GM23338 (cell line): ENCODE data around the gene EPC1. TPM values are rescaled to one million over a fixed set of nuclear protein-coding genes. Genes with fewer than 3 reads are reported as not detected.

ENCODE experiments used
- ATAC-seq: fragments of 200-7000 bp; cut with Tn5 transposase; 3 replicates; pipeline ENCODE4 v1.9.1; 2020
- DNase-seq: peaks from one replicate; pipeline ENCODE4 v3.0.0-alpha.2; 2015; ENCODE audit warnings: low spot score
- H2AFZ ChIP-seq: fragments of 200-600 bp; sonication (generic); 2 replicates; pipeline ENCODE4 v1.8.0; 2016; ENCODE audit warnings: antibody characterized with exemption, mild to moderate bottlenecking, moderate library complexity
- H3F3A ChIP-seq: fragments of 200-600 bp; sonication (generic); replicated peaks from 2 replicates; pipeline ENCODE4 v1.8.0; 2017; ENCODE audit warnings: antibody characterized with exemption, mixed run types, low read depth
- H3K27ac ChIP-seq: fragments of 200-600 bp; sonication (generic); 2 replicates; pipeline ENCODE4 v1.6.1; 2016; ENCODE audit warnings: low read depth
- H3K27me3 ChIP-seq: fragments of 200-600 bp; sonication (generic); 2 replicates; pipeline ENCODE4 v1.8.0; 2016; ENCODE audit warnings: mild to moderate bottlenecking, mixed run types, moderate library complexity; ENCODE audit not compliant: insufficient read depth
- H3K36me3 ChIP-seq: fragments of 200-600 bp; sonication (generic); 2 replicates; pipeline ENCODE4 v1.8.0; 2016; ENCODE audit warnings: mild to moderate bottlenecking; ENCODE audit not compliant: insufficient read depth
- H3K4me1 ChIP-seq: fragments of 200-600 bp; sonication (generic); 2 replicates; pipeline ENCODE4 v1.8.0; 2016; ENCODE audit warnings: mild to moderate bottlenecking, moderate library complexity; ENCODE audit not compliant: insufficient read depth
- H3K4me2 ChIP-seq: fragments of 200-600 bp; sonication (generic); 2 replicates; pipeline ENCODE4 v1.7.1; 2017; ENCODE audit warnings: mixed run types
- H3K4me3 ChIP-seq: fragments of 200-600 bp; sonication (generic); 2 replicates; pipeline ENCODE4 v1.6.1; 2016; ENCODE audit warnings: mixed run types
- H3K79me2 ChIP-seq: fragments of 200-600 bp; sonication (generic); replicated peaks from 2 replicates; pipeline ENCODE4 v1.8.0; 2017; ENCODE audit warnings: mild to moderate bottlenecking; ENCODE audit not compliant: insufficient read depth
- H3K9me2 ChIP-seq: fragments of 200-600 bp; sonication (generic); 2 replicates; pipeline ENCODE4 v1.8.0; 2017; ENCODE audit not compliant: insufficient read depth
- H4K20me1 ChIP-seq: fragments of 200-600 bp; sonication (generic); replicated peaks from 2 replicates; pipeline ENCODE4 v1.8.0; 2017; ENCODE audit warnings: mild to moderate bottlenecking; ENCODE audit not compliant: insufficient read depth
- H3K27ac Mint-ChIP-seq: 2 replicates; pipeline ENCODE4 v1.8.0; 2020; ENCODE audit warnings: inconsistent platforms, mild to moderate bottlenecking, moderate library complexity, mixed read lengths
- H3K27me3 Mint-ChIP-seq: 3 replicates; pipeline ENCODE4 v1.8.0; 2022; ENCODE audit warnings: low read depth, mild to moderate bottlenecking, moderate library complexity, mixed read lengths, inconsistent platforms; ENCODE audit not compliant: insufficient read depth, poor library complexity
- H3K36me3 Mint-ChIP-seq: 3 replicates; pipeline ENCODE4 v1.8.0; 2021; ENCODE audit warnings: low read depth, mild to moderate bottlenecking, inconsistent platforms, moderate library complexity, mixed read lengths
- H3K4me1 Mint-ChIP-seq: 3 replicates; pipeline ENCODE4 v1.8.0; 2020; ENCODE audit warnings: mild to moderate bottlenecking, inconsistent platforms, mixed read lengths
- H3K4me3 Mint-ChIP-seq: 3 replicates; pipeline ENCODE4 v1.8.0; 2021; ENCODE audit warnings: moderate library complexity, mild to moderate bottlenecking, inconsistent platforms, mixed read lengths
- H3K9me3 Mint-ChIP-seq: 3 replicates; pipeline ENCODE4 v1.8.0; 2020; ENCODE audit warnings: moderate library complexity, mild to moderate bottlenecking, inconsistent platforms, mixed read lengths
- EZH2 ChIP-seq: fragments of 200-600 bp; sonication (generic); IDR thresholded peaks from one replicate; pipeline ENCODE4 v1.8.0; 2017; ENCODE audit warnings: antibody characterized with exemption, mild to moderate bottlenecking, low read depth; ENCODE audit not compliant: unreplicated experiment
- EZH2phosphoT487 ChIP-seq: fragments of 200-600 bp; sonication (generic); IDR thresholded peaks from one replicate; pipeline ENCODE4 v1.8.1; 2018; ENCODE audit warnings: antibody characterized with exemption; ENCODE audit not compliant: unreplicated experiment
- POLR2AphosphoS5 ChIP-seq: IDR thresholded peaks from 2 replicates; pipeline ENCODE4 v1.6.1; 2016; ENCODE audit warnings: antibody characterized with exemption, low read depth
- polyA plus RNA-seq: library from polyadenylated mRNA; unstranded; fragments of >200 nt; fragmentation: Nextera tagmentation; extraction: Ambion mirVana; gene quantifications from 2 replicates; pipeline ENCODE4 v1.2.1, GENCODE V29; 2016
- total RNA-seq: library from RNA; depleted of rRNA; stranded (reverse); fragments of >200 nt; shearing (Covaris generic); gene quantifications from 2 replicates; pipeline ENCODE4 v1.2.3, GENCODE V29; 2014
- TF ChIP-seq, protein P1 (sequence below): fragments of 250-450 bp; sonication (Bioruptor Pico); IDR thresholded peaks from 2 replicates; pipeline ENCODE4 v1.5.0; 2020; ENCODE audit warnings: mild to moderate bottlenecking, moderate library complexity
- TF ChIP-seq, protein P2 (sequence below): IDR thresholded peaks from one replicate; pipeline ENCODE4 v1.6.1; 2018; ENCODE audit warnings: antibody characterized with exemption; ENCODE audit not compliant: unreplicated experiment
- TF ChIP-seq, protein P3 (sequence below), 2 experiments: fragments of 200-600 bp in 1 of 2; sonication (generic) in 1 of 2; conservative IDR thresholded peaks; 2 replicates each; pipeline versions ENCODE4 v1.5.1 to v1.6.1; 2016 to 2017; ENCODE audit warnings: antibody characterized with exemption in 2 of 2, low read depth in 2 of 2, mild to moderate bottlenecking in 2 of 2, moderate library complexity in 1 of 2
- TF ChIP-seq, protein P4 (sequence below): IDR thresholded peaks from 2 replicates; pipeline ENCODE4 v1.6.1; 2016; ENCODE audit warnings: antibody characterized with exemption

Gene EPC1
- total and polyA plus RNA-seq, 2 experiments from 2014 or later: 24.1 to 25.9 TPM

DNA sequence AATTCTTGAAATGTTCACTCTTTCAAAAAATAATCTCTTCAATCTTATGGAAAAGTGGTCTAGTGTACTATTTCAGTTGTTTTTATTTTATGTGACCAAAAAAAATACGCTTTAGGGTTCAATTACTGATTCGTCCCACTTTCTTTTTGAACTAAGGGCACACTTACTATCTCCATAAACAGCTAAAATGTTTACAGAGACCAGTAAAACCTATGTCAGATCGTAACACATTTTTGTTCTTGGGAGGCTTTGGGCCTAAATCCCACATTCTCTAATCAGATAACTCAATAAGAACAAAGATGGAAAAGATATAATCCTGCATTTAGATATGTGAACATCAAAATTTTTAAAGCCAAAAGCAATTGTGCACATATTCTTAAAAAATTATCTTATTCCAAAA lies 29.8 kb upstream of the EPC1 start (continued):
- TF ChIP-seq, protein P1, sequence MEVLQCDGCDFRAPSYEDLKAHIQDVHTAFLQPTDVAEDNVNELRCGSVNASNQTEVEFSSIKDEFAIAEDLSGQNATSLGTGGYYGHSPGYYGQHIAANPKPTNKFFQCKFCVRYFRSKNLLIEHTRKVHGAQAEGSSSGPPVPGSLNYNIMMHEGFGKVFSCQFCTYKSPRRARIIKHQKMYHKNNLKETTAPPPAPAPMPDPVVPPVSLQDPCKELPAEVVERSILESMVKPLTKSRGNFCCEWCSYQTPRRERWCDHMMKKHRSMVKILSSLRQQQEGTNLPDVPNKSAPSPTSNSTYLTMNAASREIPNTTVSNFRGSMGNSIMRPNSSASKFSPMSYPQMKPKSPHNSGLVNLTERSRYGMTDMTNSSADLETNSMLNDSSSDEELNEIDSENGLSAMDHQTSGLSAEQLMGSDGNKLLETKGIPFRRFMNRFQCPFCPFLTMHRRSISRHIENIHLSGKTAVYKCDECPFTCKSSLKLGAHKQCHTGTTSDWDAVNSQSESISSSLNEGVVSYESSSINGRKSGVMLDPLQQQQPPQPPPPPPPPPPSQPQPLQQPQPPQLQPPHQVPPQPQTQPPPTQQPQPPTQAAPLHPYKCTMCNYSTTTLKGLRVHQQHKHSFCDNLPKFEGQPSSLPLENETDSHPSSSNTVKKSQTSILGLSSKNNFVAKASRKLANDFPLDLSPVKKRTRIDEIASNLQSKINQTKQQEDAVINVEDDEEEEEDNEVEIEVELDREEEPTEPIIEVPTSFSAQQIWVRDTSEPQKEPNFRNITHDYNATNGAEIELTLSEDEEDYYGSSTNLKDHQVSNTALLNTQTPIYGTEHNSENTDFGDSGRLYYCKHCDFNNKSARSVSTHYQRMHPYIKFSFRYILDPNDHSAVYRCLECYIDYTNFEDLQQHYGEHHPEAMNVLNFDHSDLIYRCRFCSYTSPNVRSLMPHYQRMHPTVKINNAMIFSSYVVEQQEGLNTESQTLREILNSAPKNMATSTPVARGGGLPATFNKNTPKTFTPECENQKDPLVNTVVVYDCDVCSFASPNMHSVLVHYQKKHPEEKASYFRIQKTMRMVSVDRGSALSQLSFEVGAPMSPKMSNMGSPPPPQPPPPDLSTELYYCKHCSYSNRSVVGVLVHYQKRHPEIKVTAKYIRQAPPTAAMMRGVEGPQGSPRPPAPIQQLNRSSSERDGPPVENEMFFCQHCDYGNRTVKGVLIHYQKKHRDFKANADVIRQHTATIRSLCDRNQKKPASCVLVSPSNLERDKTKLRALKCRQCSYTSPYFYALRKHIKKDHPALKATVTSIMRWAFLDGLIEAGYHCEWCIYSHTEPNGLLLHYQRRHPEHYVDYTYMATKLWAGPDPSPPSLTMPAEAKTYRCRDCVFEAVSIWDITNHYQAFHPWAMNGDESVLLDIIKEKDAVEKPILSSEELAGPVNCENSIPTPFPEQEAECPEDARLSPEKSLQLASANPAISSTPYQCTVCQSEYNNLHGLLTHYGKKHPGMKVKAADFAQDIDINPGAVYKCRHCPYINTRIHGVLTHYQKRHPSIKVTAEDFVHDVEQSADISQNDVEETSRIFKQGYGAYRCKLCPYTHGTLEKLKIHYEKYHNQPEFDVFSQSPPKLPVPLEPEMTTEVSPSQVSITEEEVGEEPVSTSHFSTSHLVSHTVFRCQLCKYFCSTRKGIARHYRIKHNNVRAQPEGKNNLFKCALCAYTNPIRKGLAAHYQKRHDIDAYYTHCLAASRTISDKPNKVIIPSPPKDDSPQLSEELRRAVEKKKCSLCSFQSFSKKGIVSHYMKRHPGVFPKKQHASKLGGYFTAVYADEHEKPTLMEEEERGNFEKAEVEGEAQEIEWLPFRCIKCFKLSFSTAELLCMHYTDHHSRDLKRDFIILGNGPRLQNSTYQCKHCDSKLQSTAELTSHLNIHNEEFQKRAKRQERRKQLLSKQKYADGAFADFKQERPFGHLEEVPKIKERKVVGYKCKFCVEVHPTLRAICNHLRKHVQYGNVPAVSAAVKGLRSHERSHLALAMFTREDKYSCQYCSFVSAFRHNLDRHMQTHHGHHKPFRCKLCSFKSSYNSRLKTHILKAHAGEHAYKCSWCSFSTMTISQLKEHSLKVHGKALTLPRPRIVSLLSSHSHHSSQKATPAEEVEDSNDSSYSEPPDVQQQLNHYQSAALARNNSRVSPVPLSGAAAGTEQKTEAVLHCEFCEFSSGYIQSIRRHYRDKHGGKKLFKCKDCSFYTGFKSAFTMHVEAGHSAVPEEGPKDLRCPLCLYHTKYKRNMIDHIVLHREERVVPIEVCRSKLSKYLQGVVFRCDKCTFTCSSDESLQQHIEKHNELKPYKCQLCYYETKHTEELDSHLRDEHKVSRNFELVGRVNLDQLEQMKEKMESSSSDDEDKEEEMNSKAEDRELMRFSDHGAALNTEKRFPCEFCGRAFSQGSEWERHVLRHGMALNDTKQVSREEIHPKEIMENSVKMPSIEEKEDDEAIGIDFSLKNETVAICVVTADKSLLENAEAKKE (CRISPR knock-in tag): no peak

DNA sequence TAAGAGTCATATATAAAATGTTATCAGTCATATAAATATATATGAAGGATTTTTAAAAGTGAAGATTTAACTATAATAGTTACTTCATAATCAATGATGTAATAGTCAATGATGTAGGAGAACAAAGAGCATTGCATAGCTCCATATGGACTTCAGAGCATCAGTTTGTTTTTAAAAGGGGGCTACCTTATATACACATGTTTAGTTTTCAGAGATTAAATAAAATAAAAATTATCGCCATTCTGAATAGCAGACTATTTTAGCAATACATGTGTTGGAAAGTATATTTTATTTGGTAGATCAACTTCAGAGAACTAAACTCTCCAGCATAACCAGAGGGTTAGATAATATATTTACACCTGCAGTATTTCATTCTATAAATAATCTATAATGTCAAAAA lies 29.1 kb upstream of the EPC1 start:
- no peak overlapping the region for H3K27ac Mint-ChIP-seq
- TF ChIP-seq, protein P2, sequence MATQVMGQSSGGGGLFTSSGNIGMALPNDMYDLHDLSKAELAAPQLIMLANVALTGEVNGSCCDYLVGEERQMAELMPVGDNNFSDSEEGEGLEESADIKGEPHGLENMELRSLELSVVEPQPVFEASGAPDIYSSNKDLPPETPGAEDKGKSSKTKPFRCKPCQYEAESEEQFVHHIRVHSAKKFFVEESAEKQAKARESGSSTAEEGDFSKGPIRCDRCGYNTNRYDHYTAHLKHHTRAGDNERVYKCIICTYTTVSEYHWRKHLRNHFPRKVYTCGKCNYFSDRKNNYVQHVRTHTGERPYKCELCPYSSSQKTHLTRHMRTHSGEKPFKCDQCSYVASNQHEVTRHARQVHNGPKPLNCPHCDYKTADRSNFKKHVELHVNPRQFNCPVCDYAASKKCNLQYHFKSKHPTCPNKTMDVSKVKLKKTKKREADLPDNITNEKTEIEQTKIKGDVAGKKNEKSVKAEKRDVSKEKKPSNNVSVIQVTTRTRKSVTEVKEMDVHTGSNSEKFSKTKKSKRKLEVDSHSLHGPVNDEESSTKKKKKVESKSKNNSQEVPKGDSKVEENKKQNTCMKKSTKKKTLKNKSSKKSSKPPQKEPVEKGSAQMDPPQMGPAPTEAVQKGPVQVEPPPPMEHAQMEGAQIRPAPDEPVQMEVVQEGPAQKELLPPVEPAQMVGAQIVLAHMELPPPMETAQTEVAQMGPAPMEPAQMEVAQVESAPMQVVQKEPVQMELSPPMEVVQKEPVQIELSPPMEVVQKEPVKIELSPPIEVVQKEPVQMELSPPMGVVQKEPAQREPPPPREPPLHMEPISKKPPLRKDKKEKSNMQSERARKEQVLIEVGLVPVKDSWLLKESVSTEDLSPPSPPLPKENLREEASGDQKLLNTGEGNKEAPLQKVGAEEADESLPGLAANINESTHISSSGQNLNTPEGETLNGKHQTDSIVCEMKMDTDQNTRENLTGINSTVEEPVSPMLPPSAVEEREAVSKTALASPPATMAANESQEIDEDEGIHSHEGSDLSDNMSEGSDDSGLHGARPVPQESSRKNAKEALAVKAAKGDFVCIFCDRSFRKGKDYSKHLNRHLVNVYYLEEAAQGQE: no peak
- no peak for TF ChIP-seq EZH2
- TF ChIP-seq, protein P3, sequence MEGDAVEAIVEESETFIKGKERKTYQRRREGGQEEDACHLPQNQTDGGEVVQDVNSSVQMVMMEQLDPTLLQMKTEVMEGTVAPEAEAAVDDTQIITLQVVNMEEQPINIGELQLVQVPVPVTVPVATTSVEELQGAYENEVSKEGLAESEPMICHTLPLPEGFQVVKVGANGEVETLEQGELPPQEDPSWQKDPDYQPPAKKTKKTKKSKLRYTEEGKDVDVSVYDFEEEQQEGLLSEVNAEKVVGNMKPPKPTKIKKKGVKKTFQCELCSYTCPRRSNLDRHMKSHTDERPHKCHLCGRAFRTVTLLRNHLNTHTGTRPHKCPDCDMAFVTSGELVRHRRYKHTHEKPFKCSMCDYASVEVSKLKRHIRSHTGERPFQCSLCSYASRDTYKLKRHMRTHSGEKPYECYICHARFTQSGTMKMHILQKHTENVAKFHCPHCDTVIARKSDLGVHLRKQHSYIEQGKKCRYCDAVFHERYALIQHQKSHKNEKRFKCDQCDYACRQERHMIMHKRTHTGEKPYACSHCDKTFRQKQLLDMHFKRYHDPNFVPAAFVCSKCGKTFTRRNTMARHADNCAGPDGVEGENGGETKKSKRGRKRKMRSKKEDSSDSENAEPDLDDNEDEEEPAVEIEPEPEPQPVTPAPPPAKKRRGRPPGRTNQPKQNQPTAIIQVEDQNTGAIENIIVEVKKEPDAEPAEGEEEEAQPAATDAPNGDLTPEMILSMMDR (conservative IDR thresholded peaks at IDR 0.05; ENCODE audit: low read depth in 2 of 2): no peak
- TF ChIP-seq, protein P4, sequence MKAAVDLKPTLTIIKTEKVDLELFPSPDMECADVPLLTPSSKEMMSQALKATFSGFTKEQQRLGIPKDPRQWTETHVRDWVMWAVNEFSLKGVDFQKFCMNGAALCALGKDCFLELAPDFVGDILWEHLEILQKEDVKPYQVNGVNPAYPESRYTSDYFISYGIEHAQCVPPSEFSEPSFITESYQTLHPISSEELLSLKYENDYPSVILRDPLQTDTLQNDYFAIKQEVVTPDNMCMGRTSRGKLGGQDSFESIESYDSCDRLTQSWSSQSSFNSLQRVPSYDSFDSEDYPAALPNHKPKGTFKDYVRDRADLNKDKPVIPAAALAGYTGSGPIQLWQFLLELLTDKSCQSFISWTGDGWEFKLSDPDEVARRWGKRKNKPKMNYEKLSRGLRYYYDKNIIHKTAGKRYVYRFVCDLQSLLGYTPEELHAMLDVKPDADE: no peak
- TF ChIP-seq EZH2phosphoT487: no peak
- no peak for TF ChIP-seq POLR2AphosphoS5

More for the DNA sequence above, 29.1 kb upstream of the EPC1 start:
- H3K9me3 Mint-ChIP-seq: no peaks in the 10 kb centered on the region
- H3K36me3 Mint-ChIP-seq: no peaks in the 10 kb centered on the region
- H3K27me3 ChIP-seq: no peaks in the 10 kb centered on the region
- no peak for ATAC-seq
- H2AFZ ChIP-seq: no peak overlapping the region
- H3K27me3 Mint-ChIP-seq: no peaks in the 10 kb centered on the region
- H3K4me1 Mint-ChIP-seq: peaks cover 2% of the 10 kb centered on the region; the same call in 2 of the 3 replicates
- H3K4me3 ChIP-seq: peak overlapping the region; percentile 72
- H4K20me1 ChIP-seq: no peaks in the 10 kb centered on the region; the same call in 1 of the 2 replicates
- H3K4me2 ChIP-seq: peak overlapping the region; percentile 79
- DNase-seq: no peak
- H3K9me2 ChIP-seq: no peaks in the 10 kb centered on the region
- H3K4me3 Mint-ChIP-seq: no peak overlapping the region
- H3F3A ChIP-seq: no peaks in the 10 kb centered on the region
- no peaks in the 10 kb centered on the region for H3K36me3 ChIP-seq
- no peaks in the 10 kb centered on the region for H3K4me1 ChIP-seq
- peaks cover 54% of the 10 kb centered on the region for H3K79me2 ChIP-seq
- H3K27ac ChIP-seq: no peak overlapping the region
